ENCODE results near the gene FBN2. TPM values are rescaled to one million over a fixed set of nuclear protein-coding genes. Genes with fewer than 3 reads are reported as not detected.

The FBN2 gene
- total RNA-seq, 1 experiment from 2014 or later: 0.22 TPM

DNA sequence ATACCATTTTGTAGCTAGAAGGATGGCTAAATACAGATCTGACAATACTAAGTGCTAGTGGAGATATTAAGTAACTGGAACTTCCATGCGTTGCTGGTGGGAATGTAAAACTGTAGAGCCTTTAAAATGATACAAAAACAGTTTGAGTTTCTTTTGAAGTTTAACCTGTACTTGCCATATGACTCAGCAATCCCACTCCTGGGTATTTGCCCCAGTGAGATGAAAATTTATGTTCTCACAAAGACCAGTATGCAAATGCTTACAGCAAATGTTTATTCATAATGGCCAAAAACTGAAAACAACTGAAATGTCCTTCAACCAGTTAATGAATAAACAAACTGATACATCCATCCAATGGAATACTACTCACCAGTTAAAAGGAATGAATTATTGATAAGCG lies 317.2 kb downstream of the FBN2 start:
- no peak overlapping the region for H2AFZ ChIP-seq
- H3K4me1 ChIP-seq (replicated peaks; ENCODE audit: insufficient read depth): no peaks in the 10 kb centered on the region
- no peak overlapping the region for H3K4me3 ChIP-seq
- intact Hi-C loops (cut with micrococcal nuclease; ENCODE audit: unreplicated experiment): no loop called here
- H3K4me2 ChIP-seq: no peak overlapping the region
- no peaks in the 10 kb centered on the region for H3K79me2 ChIP-seq (ENCODE audit: low read depth)
- no peaks in the 10 kb centered on the region; the same call in 1 of the 2 replicates for H3K9me3 ChIP-seq (ENCODE audit: insufficient read depth, low read depth)
- H3K27me3 ChIP-seq (ENCODE audit: insufficient read depth, low read depth): no peaks in the 10 kb centered on the region
- BruUV-seq (replicated peaks): no TSS peak
- H3F3A ChIP-seq (ENCODE audit: insufficient read depth, low read depth): no peaks in the 10 kb centered on the region
- no peaks in the 10 kb centered on the region for H3K9me2 ChIP-seq (ENCODE audit: insufficient read depth)
- DNase-seq: no peak
- H4K20me1 ChIP-seq (ENCODE audit: insufficient read depth): no peaks in the 10 kb centered on the region
- no peak overlapping the region for H3K27ac ChIP-seq
- no peaks in the 10 kb centered on the region for H3K36me3 ChIP-seq (ENCODE audit: low read depth)
- POLR2A ChIA-PET (ENCODE audit: unreplicated experiment): no interaction called here
- TF ChIP-seq CTCF (conservative IDR thresholded peaks at IDR 0.05): no peak
- TF ChIP-seq EZH2 (IDR thresholded peaks at IDR 0.05; ENCODE audit: low read depth): no peak
- CTCF ChIA-PET: no interaction called here

GRCh38 chr5:128216860-128217531 lies 321.0 kb downstream of the FBN2 start:
- no peak for DNase-seq
- POLR2A ChIA-PET (ENCODE audit: unreplicated experiment): no interaction called here
- Histone ChIP-seq H2AFZ (no peak overlapping the region), H3K4me3 (no peak overlapping the region), H3K36me3 (ENCODE audit: low read depth) (no peaks in the 10 kb centered on the region), H3K4me1 (replicated peaks; ENCODE audit: insufficient read depth) (no peaks in the 10 kb centered on the region), H3K4me2 (no peak overlapping the region), H3F3A (ENCODE audit: insufficient read depth, low read depth) (no peaks in the 10 kb centered on the region), H3K27ac (no peak overlapping the region), H3K27me3 (ENCODE audit: insufficient read depth, low read depth) (no peaks in the 10 kb centered on the region), H3K9me2 (ENCODE audit: insufficient read depth) (no peaks in the 10 kb centered on the region), H4K20me1 (ENCODE audit: insufficient read depth) (no peaks in the 10 kb centered on the region), H3K9me3 (ENCODE audit: insufficient read depth, low read depth) (no peaks in the 10 kb centered on the region; the same call in 1 of the 2 replicates), H3K79me2 (ENCODE audit: low read depth) (no peaks in the 10 kb centered on the region)
- CTCF ChIA-PET: no interaction called here
- no TSS peak for BruUV-seq (replicated peaks)
- intact Hi-C loops (cut with micrococcal nuclease; ENCODE audit: unreplicated experiment): no loop called here
- TF ChIP-seq EZH2 (IDR thresholded peaks at IDR 0.05; ENCODE audit: low read depth) (no peak), CTCF (conservative IDR thresholded peaks at IDR 0.05) (no peak)

- H3K79me2 ChIP-seq (ENCODE audit: low read depth): no peaks in the 10 kb centered on the region
- no peaks in the 10 kb centered on the region for H3K4me1 ChIP-seq (replicated peaks; ENCODE audit: insufficient read depth)
- H3K36me3 ChIP-seq (ENCODE audit: low read depth): no peaks in the 10 kb centered on the region
- H3F3A ChIP-seq (ENCODE audit: insufficient read depth, low read depth): no peaks in the 10 kb centered on the region
- no peak for DNase-seq
- TF ChIP-seq EZH2 (IDR thresholded peaks at IDR 0.05; ENCODE audit: low read depth): no peak
- no peaks in the 10 kb centered on the region; the same call in 1 of the 2 replicates for H3K9me3 ChIP-seq (ENCODE audit: insufficient read depth, low read depth)
- H2AFZ ChIP-seq: no peak overlapping the region
- H3K27ac ChIP-seq: no peak overlapping the region
- no peak overlapping the region for H3K4me3 ChIP-seq
- no peak overlapping the region for H3K4me2 ChIP-seq
- no TSS peak for BruUV-seq (replicated peaks)
- H4K20me1 ChIP-seq (ENCODE audit: insufficient read depth): no peaks in the 10 kb centered on the region
- POLR2A ChIA-PET (ENCODE audit: unreplicated experiment): no interaction called here
- CTCF ChIA-PET: no interaction called here
- intact Hi-C loops (cut with micrococcal nuclease; ENCODE audit: unreplicated experiment): no loop called here
- H3K9me2 ChIP-seq (ENCODE audit: insufficient read depth): no peaks in the 10 kb centered on the region
- no peaks in the 10 kb centered on the region for H3K27me3 ChIP-seq (ENCODE audit: insufficient read depth, low read depth)
Measured at GRCh38 chr5:128216285-128216684, 321.8 kb downstream of the FBN2 start.

- TF ChIP-seq CTCF (conservative IDR thresholded peaks at IDR 0.05): no peak
- no peak for TF ChIP-seq EZH2 (IDR thresholded peaks at IDR 0.05; ENCODE audit: low read depth)
- Histone ChIP-seq H3K79me2 (ENCODE audit: low read depth) (no peaks in the 10 kb centered on the region), H3K27ac (no peak overlapping the region), H3K9me3 (ENCODE audit: insufficient read depth, low read depth) (no peaks in the 10 kb centered on the region), H3F3A (ENCODE audit: insufficient read depth, low read depth) (no peaks in the 10 kb centered on the region), H3K4me3 (no peak overlapping the region), H4K20me1 (ENCODE audit: insufficient read depth) (no peaks in the 10 kb centered on the region), H3K4me1 (replicated peaks; ENCODE audit: insufficient read depth) (no peaks in the 10 kb centered on the region), H2AFZ (no peak overlapping the region), H3K36me3 (ENCODE audit: low read depth) (no peaks in the 10 kb centered on the region), H3K9me2 (ENCODE audit: insufficient read depth) (no peaks in the 10 kb centered on the region), H3K27me3 (ENCODE audit: insufficient read depth, low read depth) (no peaks in the 10 kb centered on the region), H3K4me2 (no peak overlapping the region)
- BruUV-seq (replicated peaks): no TSS peak
- intact Hi-C loops (cut with micrococcal nuclease; ENCODE audit: unreplicated experiment): loop anchor here (1.0 to 5.0 kb wide), 5 partner anchors 285 to 688 kb away; no protein-coding TSS in a partner anchor
- ChIA-PET CTCF (interaction anchor here (0.5 kb wide), 1 partner anchor 710 kb away, joined by 4 read pairs; no protein-coding TSS in a partner anchor), POLR2A (ENCODE audit: unreplicated experiment) (no interaction called here)
- DNase-seq: no peak
Measured at GRCh38 chr5:128213833-128214232, 324.2 kb downstream of the FBN2 start.
